ENCODE results near the gene TSHR. TPM values are rescaled to one million over a fixed set of nuclear protein-coding genes. Genes with fewer than 3 reads are reported as not detected.

The TSHR gene
- total RNA-seq, 1 experiment from 2014 or later: not detected

- Histone ChIP-seq H4K20me1 (ENCODE audit: control insufficient read depth, insufficient read depth, insufficient read length) (no peaks in the 10 kb centered on the region), H3K56ac (ENCODE audit: insufficient read length, low read depth, low read length) (no peak overlapping the region), H4K5ac (ENCODE audit: insufficient read length, low read depth, low read length) (no peak overlapping the region), H3T11ph (ENCODE audit: low read length) (no peak overlapping the region), H2AK5ac (ENCODE audit: insufficient read length, low read length) (no peak overlapping the region), H3K9me3 (ENCODE audit: control insufficient read depth, low read depth, low read length) (no peaks in the 10 kb centered on the region), H2BK20ac (ENCODE audit: low read depth, low read length, poor library complexity, severe bottlenecking) (no peak overlapping the region), H3K14ac (ENCODE audit: insufficient read depth, low read length) (no peak overlapping the region), H3K23ac (ENCODE audit: insufficient read length, low read depth, low read length) (no peak overlapping the region), H2BK120ac (ENCODE audit: low read depth, low read length, poor library complexity, severe bottlenecking) (no peak overlapping the region), H3K79me2 (ENCODE audit: insufficient read depth, low read length) (no peaks in the 10 kb centered on the region), H4K91ac (ENCODE audit: insufficient read length, low read depth, low read length) (no peak overlapping the region), H3K4me1 (ENCODE audit: insufficient read depth, low read length) (no peaks in the 10 kb centered on the region), H3K23me2 (ENCODE audit: insufficient read length, low read depth, low read length, poor library complexity, severe bottlenecking) (no peaks in the 10 kb centered on the region), H3K4ac (ENCODE audit: low read depth, low read length) (no peak overlapping the region), H3K79me1 (ENCODE audit: insufficient read depth, low read depth, low read length, poor library complexity, severe bottlenecking) (no peaks in the 10 kb centered on the region), H4K8ac (replicated peaks; ENCODE audit: insufficient read length, low read depth, low read length) (no peak overlapping the region), H3K27me3 (ENCODE audit: insufficient read depth, low read length) (no peaks in the 10 kb centered on the region), H2BK15ac (ENCODE audit: low read depth, low read length) (no peak overlapping the region), H3K4me2 (ENCODE audit: insufficient read depth, insufficient read length, low read length) (no peak overlapping the region), H2AFZ (ENCODE audit: low read length) (no peak overlapping the region), H3K27ac (ENCODE audit: insufficient read length, low read depth, low read length) (no peak overlapping the region), H3K9ac (ENCODE audit: extremely low read depth, insufficient read length, low read length) (no peak overlapping the region), H2BK5ac (ENCODE audit: insufficient read length, low read length) (no peak overlapping the region), H3K18ac (ENCODE audit: insufficient read length, low read depth, low read length) (no peak overlapping the region), H2BK12ac (ENCODE audit: insufficient read length, low read depth, low read length) (no peak overlapping the region)
- Mint-ChIP-seq H3K27me3 (ENCODE audit: low read depth) (no peaks in the 10 kb centered on the region; the same call in none of the 2 replicates), H3K36me3 (ENCODE audit: insufficient read depth in 1 of 3, low read depth in 3 of 3) (no peaks in the 10 kb centered on the region), H3K27ac (peak overlapping the region in 1 of 3 experiments; percentile 61; a peak in 1 of 7 replicates), H3K4me1 (peaks cover 4 to 5% of the 10 kb centered on the region in 2 experiments; a peak in 1 of 4 replicates), H3K4me3 (no peak overlapping the region), H3K9me3 (peaks cover 0 to 6% of the 10 kb centered on the region in 2 experiments; a peak in 2 of 5 replicates)
- no peak for TF ChIP-seq CTCF (conservative IDR thresholded peaks at IDR 0.05)
- no peak for DNase-seq
- no CpG with 5 or more reads among the region's 3 CpGs for WGBS (ENCODE audit: extremely low coverage, insufficient read length, low lambda C conversion rate)
These were observed 62.8 kb downstream of the TSHR start for GRCh38 chr14:81018251-81018650.

Measured in H9 (cell line).